ENCODE measurements around the gene TOP3A.

TOP3A gene

GRCh38 chr17:18233803-18234518 lies 80.8 kb downstream of the TOP3A start:
- no peak for DNase-seq (ENCODE audit: low read depth, low spot score)

GRCh38 chr17:18231164-18231563 lies 83.6 kb downstream of the TOP3A start:
- DNase-seq (ENCODE audit: low read depth, low spot score): no peak

DNA sequence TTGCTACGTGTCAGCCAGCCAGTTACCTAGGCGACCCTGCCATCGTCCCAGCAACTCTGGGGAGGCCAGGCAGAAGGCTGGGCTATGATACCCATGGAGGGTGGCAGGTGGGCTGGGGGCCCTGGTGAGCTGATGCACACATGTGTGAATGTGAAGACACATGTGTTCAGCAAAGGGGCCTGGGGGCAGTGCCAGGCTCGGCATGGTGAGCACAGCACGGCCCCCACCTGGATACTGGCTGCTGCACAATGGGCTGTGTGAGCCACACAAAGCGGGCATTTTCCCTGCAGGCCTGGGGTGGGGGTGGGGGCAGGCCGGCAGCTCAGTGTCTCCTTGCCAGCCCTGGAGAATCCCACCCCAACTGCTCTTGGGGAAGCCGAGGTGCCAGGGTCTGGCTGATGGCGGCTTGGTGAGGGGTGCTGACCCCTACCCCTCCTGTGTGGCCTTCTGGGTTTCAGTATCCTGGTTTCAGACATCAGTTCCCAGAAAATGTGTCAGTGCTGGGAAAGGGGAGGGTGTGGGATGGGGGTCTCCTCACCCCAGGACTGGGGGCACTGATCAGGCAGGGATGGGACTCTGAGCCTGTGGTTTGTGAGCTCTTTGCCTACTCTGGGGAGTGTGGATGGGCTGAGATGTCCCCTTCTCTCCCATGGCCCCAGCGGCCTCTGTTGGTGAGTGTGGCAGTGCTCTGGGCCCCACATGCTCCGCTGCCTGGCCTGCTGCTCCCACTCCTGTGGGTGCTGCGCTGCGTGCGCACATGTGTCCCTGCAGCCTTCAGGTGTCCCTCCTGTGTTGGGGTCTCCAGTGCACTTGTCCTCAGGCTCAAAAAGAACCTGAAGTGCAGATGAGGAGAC lies 84.3 kb downstream of the TOP3A start:
- no peak for DNase-seq (ENCODE audit: low read depth, low spot score)

DNA sequence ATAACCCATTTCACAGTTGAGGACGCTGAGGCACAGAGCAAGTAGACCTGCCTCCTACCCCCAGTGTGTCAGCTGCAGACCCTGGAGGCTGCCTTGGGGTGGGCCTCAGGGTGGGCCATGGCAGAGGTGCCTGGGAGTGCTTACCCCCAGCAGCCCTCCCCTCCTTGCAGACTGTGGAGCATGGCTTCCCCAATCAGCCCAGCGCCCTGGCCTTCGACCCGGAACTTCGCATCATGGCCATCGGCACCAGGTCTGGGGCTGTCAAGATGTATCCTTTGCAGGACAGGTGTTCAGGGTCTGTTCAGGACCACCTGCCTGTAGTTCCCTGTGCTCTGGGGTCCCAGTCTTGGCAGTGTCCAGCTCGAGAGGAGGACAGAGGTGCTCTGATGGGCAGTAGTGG lies 85.0 kb downstream of the TOP3A start:
- DNase-seq (ENCODE audit: low read depth, low spot score): no peak

- DNase-seq (ENCODE audit: low read depth, low spot score): no peak
These were observed 85.5 kb downstream of the TOP3A start for GRCh38 chr17:18229254-18229653.

- no peak for DNase-seq (ENCODE audit: low read depth, low spot score)
These were observed 86.6 kb downstream of the TOP3A start for GRCh38 chr17:18228176-18228682.

DNA sequence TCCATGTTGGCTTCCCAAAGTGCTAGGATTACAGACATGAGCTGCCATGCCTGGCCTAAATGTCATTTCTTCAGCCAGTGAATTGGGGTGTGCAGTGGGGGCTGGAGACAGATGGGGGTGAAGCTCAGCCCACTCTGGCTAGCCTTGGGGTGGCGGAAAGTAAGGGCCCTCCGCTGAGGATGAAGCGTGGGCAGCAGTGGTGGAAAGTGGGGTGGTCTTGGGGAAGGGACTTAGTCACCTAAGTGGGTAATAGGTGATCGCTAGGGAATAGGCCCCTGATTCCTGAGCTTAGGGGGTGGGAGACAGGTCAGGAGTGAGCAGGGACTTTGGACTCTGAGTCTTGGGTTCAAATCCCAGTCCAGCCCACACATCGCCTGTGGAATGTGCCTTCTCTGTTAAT lies 87.2 kb downstream of the TOP3A start:
- no peak for DNase-seq (ENCODE audit: low read depth, low spot score)

GRCh38 chr17:18226284-18226945 lies 88.4 kb downstream of the TOP3A start:
- DNase-seq (ENCODE audit: low read depth, low spot score): no peak

- DNase-seq (ENCODE audit: low read depth, low spot score): no peak
These were observed 89.0 kb downstream of the TOP3A start for GRCh38 chr17:18225642-18226283.

DNA sequence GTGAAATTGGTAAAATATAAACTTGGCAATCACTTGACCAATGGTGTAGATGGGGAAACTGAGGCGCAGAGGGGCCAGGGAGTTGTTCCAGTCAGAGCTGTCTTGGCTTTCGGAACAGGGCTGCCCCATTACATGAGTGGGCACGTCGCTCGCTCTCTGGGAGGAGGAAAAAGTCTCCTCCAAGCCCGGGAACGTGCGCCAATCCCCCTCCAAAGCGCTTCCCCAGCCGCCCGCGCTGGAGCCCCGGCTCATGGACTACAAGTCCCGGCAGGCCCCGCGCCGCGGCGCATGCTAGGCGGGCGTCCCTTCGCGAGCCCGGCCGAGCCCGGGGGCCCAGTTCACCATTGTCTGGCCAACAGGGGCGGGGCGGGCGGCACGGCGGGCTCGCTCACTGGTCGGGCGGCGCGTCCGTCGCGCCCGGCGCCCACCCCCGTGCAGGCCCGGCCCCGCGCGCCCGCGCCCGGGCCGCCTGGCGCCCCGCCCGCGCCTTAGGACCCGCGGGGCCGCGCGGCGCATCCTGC lies 89.6 kb downstream of the TOP3A start, which contains the start of gene LLGL1:
LLGL1 (plus strand) TSS at position 515 of the 521 bp plus-strand sequence. CDS start 48 bp downstream, outside the sequence.
- peak; percentile 92 for DNase-seq (ENCODE audit: low read depth, low spot score)

GRCh38 chr17:18224387-18225120 lies 90.2 kb downstream of the TOP3A start:
- DNase-seq (ENCODE audit: low read depth, low spot score): no peak

- DNase-seq (ENCODE audit: low read depth, low spot score): no peak
These were observed 90.8 kb downstream of the TOP3A start for GRCh38 chr17:18224053-18224386.
